WTC11 (cell line): ENCODE results near the gene TFG.

ENCODE experiments used
- CREM ChIP-seq: sonication (generic); formaldehyde crosslinking; IDR thresholded peaks from 2 replicates; pipeline ENCODE4 v1.8.1; 2022; ENCODE audit warnings: mild to moderate bottlenecking, missing genetic modification reagents, moderate library complexity
- CTCF ChIP-seq: fragments of 200-600 bp; IDR thresholded peaks from 2 replicates; pipeline ENCODE4 v1.8.0; 2022; ENCODE audit warnings: antibody characterized with exemption
- FOXP4 ChIP-seq: sonication (generic); formaldehyde crosslinking; IDR thresholded peaks from 2 replicates; pipeline ENCODE4 v1.8.0; 2022; ENCODE audit warnings: mild to moderate bottlenecking, missing genetic modification reagents
- HMGA2 ChIP-seq: fragments of 250-450 bp; sonication (Bioruptor Pico); IDR thresholded peaks from 2 replicates; pipeline ENCODE4 v1.4.0; 2021; ENCODE audit warnings: mild to moderate bottlenecking, moderate library complexity
- JUN ChIP-seq: sonication (generic); formaldehyde crosslinking; IDR thresholded peaks from 2 replicates; pipeline ENCODE4 v1.8.0; 2023; ENCODE audit warnings: mild to moderate bottlenecking, missing genetic modification reagents
- NFYB ChIP-seq: sonication (generic); formaldehyde crosslinking; conservative IDR thresholded peaks from 2 replicates; pipeline ENCODE4 v1.8.0; 2022; ENCODE audit warnings: low read depth, missing genetic modification reagents
- NR3C1 ChIP-seq: sonication (generic); formaldehyde crosslinking; conservative IDR thresholded peaks from 2 replicates; pipeline ENCODE4 v1.8.1; 2023; ENCODE audit warnings: low read depth, mild to moderate bottlenecking, missing genetic modification reagents
- RELA ChIP-seq: sonication (generic); formaldehyde crosslinking; IDR thresholded peaks from 2 replicates; pipeline ENCODE4 v1.8.1; 2022; ENCODE audit warnings: missing genetic modification reagents, mild to moderate bottlenecking, borderline replicate concordance
- TEAD4 ChIP-seq: sonication (generic); formaldehyde crosslinking; IDR thresholded peaks from 2 replicates; pipeline ENCODE4 v1.8.0; 2022; ENCODE audit warnings: mild to moderate bottlenecking, missing genetic modification reagents
- USF2 ChIP-seq: sonication (generic); formaldehyde crosslinking; IDR thresholded peaks from 2 replicates; pipeline ENCODE4 v1.8.1; 2023; ENCODE audit warnings: mild to moderate bottlenecking, missing genetic modification reagents, moderate library complexity
- TF ChIP-seq, protein P1 (sequence below): sonication (generic); formaldehyde crosslinking; conservative IDR thresholded peaks from 2 replicates; pipeline ENCODE4 v1.8.1; 2022; ENCODE audit warnings: mild to moderate bottlenecking, missing genetic modification reagents
- TF ChIP-seq, protein P2 (sequence below): sonication (generic); formaldehyde crosslinking; conservative IDR thresholded peaks from 2 replicates; pipeline ENCODE4 v1.8.1; 2023; ENCODE audit warnings: mild to moderate bottlenecking, low read depth, missing genetic modification reagents, moderate library complexity
- TF ChIP-seq, protein P3 (sequence below): sonication (generic); formaldehyde crosslinking; IDR thresholded peaks from 2 replicates; pipeline ENCODE4 v1.8.1; 2022; ENCODE audit warnings: mild to moderate bottlenecking, missing genetic modification reagents, moderate library complexity, borderline replicate concordance

GRCh38 chr3:100796556-100796955 lies 87.3 kb downstream of the TFG start:
- TF ChIP-seq CTCF: no peak
- no peak for TF ChIP-seq FOXP4 (CRISPR knock-in tag)
- TF ChIP-seq RELA: no peak
- TF ChIP-seq NR3C1 (CRISPR knock-in tag): no peak
- TF ChIP-seq, protein P1, sequence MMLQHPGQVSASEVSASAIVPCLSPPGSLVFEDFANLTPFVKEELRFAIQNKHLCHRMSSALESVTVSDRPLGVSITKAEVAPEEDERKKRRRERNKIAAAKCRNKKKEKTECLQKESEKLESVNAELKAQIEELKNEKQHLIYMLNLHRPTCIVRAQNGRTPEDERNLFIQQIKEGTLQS (CRISPR knock-in tag): no peak
- no peak for TF ChIP-seq HMGA2
- TF ChIP-seq, protein P2, sequence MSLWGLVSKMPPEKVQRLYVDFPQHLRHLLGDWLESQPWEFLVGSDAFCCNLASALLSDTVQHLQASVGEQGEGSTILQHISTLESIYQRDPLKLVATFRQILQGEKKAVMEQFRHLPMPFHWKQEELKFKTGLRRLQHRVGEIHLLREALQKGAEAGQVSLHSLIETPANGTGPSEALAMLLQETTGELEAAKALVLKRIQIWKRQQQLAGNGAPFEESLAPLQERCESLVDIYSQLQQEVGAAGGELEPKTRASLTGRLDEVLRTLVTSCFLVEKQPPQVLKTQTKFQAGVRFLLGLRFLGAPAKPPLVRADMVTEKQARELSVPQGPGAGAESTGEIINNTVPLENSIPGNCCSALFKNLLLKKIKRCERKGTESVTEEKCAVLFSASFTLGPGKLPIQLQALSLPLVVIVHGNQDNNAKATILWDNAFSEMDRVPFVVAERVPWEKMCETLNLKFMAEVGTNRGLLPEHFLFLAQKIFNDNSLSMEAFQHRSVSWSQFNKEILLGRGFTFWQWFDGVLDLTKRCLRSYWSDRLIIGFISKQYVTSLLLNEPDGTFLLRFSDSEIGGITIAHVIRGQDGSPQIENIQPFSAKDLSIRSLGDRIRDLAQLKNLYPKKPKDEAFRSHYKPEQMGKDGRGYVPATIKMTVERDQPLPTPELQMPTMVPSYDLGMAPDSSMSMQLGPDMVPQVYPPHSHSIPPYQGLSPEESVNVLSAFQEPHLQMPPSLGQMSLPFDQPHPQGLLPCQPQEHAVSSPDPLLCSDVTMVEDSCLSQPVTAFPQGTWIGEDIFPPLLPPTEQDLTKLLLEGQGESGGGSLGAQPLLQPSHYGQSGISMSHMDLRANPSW (CRISPR knock-in tag): no peak
- no peak for TF ChIP-seq JUN (CRISPR knock-in tag)
- no peak for TF ChIP-seq TEAD4 (CRISPR knock-in tag)
- TF ChIP-seq, protein P3, sequence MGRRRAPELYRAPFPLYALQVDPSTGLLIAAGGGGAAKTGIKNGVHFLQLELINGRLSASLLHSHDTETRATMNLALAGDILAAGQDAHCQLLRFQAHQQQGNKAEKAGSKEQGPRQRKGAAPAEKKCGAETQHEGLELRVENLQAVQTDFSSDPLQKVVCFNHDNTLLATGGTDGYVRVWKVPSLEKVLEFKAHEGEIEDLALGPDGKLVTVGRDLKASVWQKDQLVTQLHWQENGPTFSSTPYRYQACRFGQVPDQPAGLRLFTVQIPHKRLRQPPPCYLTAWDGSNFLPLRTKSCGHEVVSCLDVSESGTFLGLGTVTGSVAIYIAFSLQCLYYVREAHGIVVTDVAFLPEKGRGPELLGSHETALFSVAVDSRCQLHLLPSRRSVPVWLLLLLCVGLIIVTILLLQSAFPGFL (CRISPR knock-in tag): no peak
- no peak for TF ChIP-seq NFYB (CRISPR knock-in tag)
- no peak for TF ChIP-seq CREM
- TF ChIP-seq USF2 (CRISPR knock-in tag): no peak
